H1 (cell line): ENCODE results near the gene ENTPD8. TPM values are rescaled to one million over a fixed set of nuclear protein-coding genes. Genes with fewer than 3 reads are reported as not detected.
A peak's percentile ranks its signal among the peaks of the same experiment; 100 is the strongest.

Source experiments
- CTCF ChIA-PET: fragments of 300-600 bp; sonication (Branson Sonifier 250); formaldehyde crosslinking; loops from one replicate; lab custom pipeline; 2021; ENCODE audit not compliant: partially characterized antibody; lab: Charles Lee
- POLR2A ChIA-PET: fragments of 300-600 bp; sonication (Branson Sonifier 250); formaldehyde crosslinking; loops from one replicate; lab custom pipeline; 2021; ENCODE audit warnings: inconsistent platforms; ENCODE audit not compliant: partially characterized antibody; lab: Charles Lee
- DNase-seq, 2 experiments: peaks; one replicate each; pipeline versions ENCODE4 v3.0.0 to v3.0.0-alpha.2; 2010 to 2022; ENCODE audit warnings: low spot score in 2 of 2, low read depth in 1 of 2, mixed read lengths in 1 of 2
- FAIRE-seq: peaks from 2 replicates; lab custom pipeline; 2011; peaks lifted over from hg19 to GRCh38; lab: Jason Lieb, UNC
- H2AFZ ChIP-seq: 2 replicates; pipeline ENCODE4 v1.8.1; 2012; ENCODE audit warnings: low read length, inconsistent platforms
- H2AK5ac ChIP-seq: 2 replicates; pipeline ENCODE4 v1.6.1; 2013; ENCODE audit warnings: low read depth, low read length
- H2BK120ac ChIP-seq: replicated peaks from 2 replicates; pipeline ENCODE3; 2013; ENCODE audit warnings: low read depth, low read length, inconsistent platforms
- H2BK12ac ChIP-seq: 2 replicates; pipeline ENCODE4 v1.6.1; 2013; ENCODE audit warnings: low read depth, low read length
- H2BK15ac ChIP-seq: 2 replicates; pipeline ENCODE4 v1.6.1; 2013; ENCODE audit warnings: low read length
- H2BK20ac ChIP-seq: 2 replicates; pipeline ENCODE4 v1.6.1; 2013; ENCODE audit warnings: low read length
- H2BK5ac ChIP-seq: 2 replicates; pipeline ENCODE4 v1.6.1; 2013; ENCODE audit warnings: low read depth, low read length
- H3K14ac ChIP-seq: 2 replicates; pipeline ENCODE4 v1.6.1; 2013; ENCODE audit warnings: inconsistent platforms; ENCODE audit not compliant: insufficient read length
- H3K18ac ChIP-seq: 2 replicates; pipeline ENCODE4 v1.6.1; 2013; ENCODE audit warnings: low read length; ENCODE audit errors: extremely low read depth
- H3K23ac ChIP-seq: 2 replicates; pipeline ENCODE4 v1.6.1; 2013; ENCODE audit warnings: inconsistent platforms; ENCODE audit not compliant: insufficient read length
- H3K23me2 ChIP-seq: 2 replicates; pipeline ENCODE4 v1.6.1; 2013; ENCODE audit warnings: low read depth, low read length
- H3K27ac ChIP-seq: 2 replicates; pipeline ENCODE4 v1.6.1; 2011; ENCODE audit warnings: low read depth, low read length, inconsistent platforms
- H3K27me3 ChIP-seq, 4 experiments: replicated peaks in 1 of 4; 1 replicate in 1 of 4; 2 replicates in 3 of 4; pipeline versions ENCODE4 v1.6.1 to v1.8.1; 2011 to 2013; ENCODE audit warnings: low read length in 3 of 4, mild to moderate bottlenecking in 3 of 4, inconsistent platforms in 2 of 4, mixed read lengths in 2 of 4, moderate library complexity in 1 of 4; ENCODE audit not compliant: control insufficient read depth in 3 of 4, insufficient read depth in 3 of 4; ENCODE audit errors: extremely low read depth in 1 of 4
- H3K36me3 ChIP-seq, 4 experiments: 2 replicates each; pipeline versions ENCODE4 v1.6.1 to v1.8.1; 2011 to 2013; ENCODE audit warnings: mild to moderate bottlenecking in 4 of 4, low read length in 3 of 4, moderate library complexity in 2 of 4, control low read depth in 1 of 4, inconsistent platforms in 1 of 4; ENCODE audit not compliant: insufficient read depth in 4 of 4, control insufficient read depth in 2 of 4
- H3K4ac ChIP-seq: replicated peaks from 2 replicates; pipeline ENCODE3; 2013; ENCODE audit warnings: low read length, low read depth, mixed read lengths, inconsistent platforms; ENCODE audit not compliant: insufficient read length
- H3K4me1 ChIP-seq, 4 experiments: replicated peaks in 1 of 4; 1 replicate in 1 of 4; 2 replicates in 3 of 4; pipeline versions ENCODE4 v1.6.1 to v1.8.1; 2011 to 2013; ENCODE audit warnings: low read length in 3 of 4, inconsistent platforms in 2 of 4, mixed read lengths in 1 of 4; ENCODE audit not compliant: insufficient read depth in 4 of 4, control insufficient read depth in 3 of 4
- H3K4me2 ChIP-seq, 2 experiments: 2 replicates each; pipeline versions ENCODE4 v1.6.1 to v1.8.1; 2011 to 2013; ENCODE audit warnings: low read depth in 2 of 2, low read length in 2 of 2, control low read depth in 1 of 2, inconsistent platforms in 1 of 2, mild to moderate bottlenecking in 1 of 2; ENCODE audit not compliant: insufficient read depth in 1 of 2
- H3K4me3 ChIP-seq, 4 experiments: fragments of 200-600, 300-600 bp in 1 of 4; sonication (generic), shearing (Covaris generic), sonication (Bioruptor Twin) in 1 of 4; 2 replicates each; pipeline versions ENCODE4 v1.5.1 to v1.8.1; 2011 to 2016; ENCODE audit warnings: low read length in 4 of 4, low read depth in 3 of 4, control low read depth in 2 of 4, inconsistent platforms in 2 of 4, mild to moderate bottlenecking in 2 of 4, mixed read lengths in 1 of 4, moderate library complexity in 1 of 4; ENCODE audit not compliant: insufficient read depth in 2 of 4; ENCODE audit errors: extremely low read depth in 1 of 4
- H3K56ac ChIP-seq: replicated peaks from 2 replicates; pipeline ENCODE3; 2013; ENCODE audit warnings: low read depth, mild to moderate bottlenecking, mixed read lengths, low read length, inconsistent platforms; ENCODE audit not compliant: insufficient read length
- H3K79me1 ChIP-seq: 2 replicates; pipeline ENCODE4 v1.6.1; 2013; ENCODE audit warnings: low read depth, low read length, control low read depth
- H3K79me2 ChIP-seq, 2 experiments: 2 replicates each; pipeline versions ENCODE4 v1.6.1 to v1.8.1; 2012 to 2013; ENCODE audit warnings: low read length in 2 of 2, mild to moderate bottlenecking in 2 of 2, inconsistent platforms in 1 of 2; ENCODE audit not compliant: insufficient read depth in 2 of 2, control insufficient read depth in 1 of 2
- H3K9ac ChIP-seq, 4 experiments: replicated peaks in 1 of 4; 1 replicate in 1 of 4; 2 replicates in 3 of 4; pipeline versions ENCODE4 v1.6.1 to v1.8.1; 2011 to 2013; ENCODE audit warnings: low read depth in 3 of 4, low read length in 3 of 4, control low read depth in 2 of 4, mild to moderate bottlenecking in 2 of 4, moderate library complexity in 2 of 4, inconsistent platforms in 1 of 4; ENCODE audit errors: extremely low read depth in 1 of 4
- H3K9me3 ChIP-seq, 2 experiments: 2 replicates each; pipeline versions ENCODE4 v1.6.1 to v1.8.1; 2012 to 2013; ENCODE audit warnings: mild to moderate bottlenecking in 2 of 2, moderate library complexity in 2 of 2, control low read depth in 1 of 2, inconsistent platforms in 1 of 2, low read depth in 1 of 2, low read length in 1 of 2, mixed read lengths in 1 of 2; ENCODE audit not compliant: insufficient read depth in 2 of 2
- H4K20me1 ChIP-seq, 2 experiments: replicated peaks in 1 of 2; 2 replicates each; pipeline versions ENCODE3 to v1.8.1; 2011 to 2013; ENCODE audit warnings: inconsistent platforms in 2 of 2, low read length in 2 of 2, mild to moderate bottlenecking in 1 of 2; ENCODE audit not compliant: insufficient read depth in 2 of 2, control insufficient read depth in 1 of 2
- H4K5ac ChIP-seq: 2 replicates; pipeline ENCODE4 v1.6.1; 2013; ENCODE audit warnings: low read length, low read depth, mixed read lengths, inconsistent platforms; ENCODE audit not compliant: insufficient read length
- H4K8ac ChIP-seq: 2 replicates; pipeline ENCODE4 v1.8.0; 2013; ENCODE audit warnings: mild to moderate bottlenecking, moderate library complexity, low read length, inconsistent platforms; ENCODE audit not compliant: insufficient read depth; ENCODE audit errors: extremely low read depth
- H4K91ac ChIP-seq: replicated peaks from 2 replicates; pipeline ENCODE3; 2013; ENCODE audit warnings: low read length, mixed read lengths, inconsistent platforms; ENCODE audit not compliant: insufficient read length
- CEBPB ChIP-seq: IDR thresholded peaks from 2 replicates; pipeline ENCODE4 v1.6.1; 2012; ENCODE audit warnings: low read depth, low read length
- WGBS, 2 experiments: shearing (Covaris generic) in 1 of 2; methylation state at CpG; one replicate each; pipeline versions ENCODE4 v1.1.6 to v1.1.7; 2013 to 2015; ENCODE audit warnings: low lambda C conversion rate in 2 of 2, mixed read lengths in 2 of 2, inconsistent platforms in 1 of 2, low coverage in 1 of 2, missing lambda C conversion rate in 1 of 2; ENCODE audit not compliant: insufficient replicate concordance in 2 of 2, insufficient coverage in 1 of 2, insufficient read length in 1 of 2; ENCODE audit errors: extremely low coverage in 1 of 2, missing lambda C conversion rate in 1 of 2; 5-methylcytosine and 5-hydroxymethylcytosine counted together
- polyA plus RNA-seq, 7 experiments: library from polyadenylated mRNA; depleted of rRNA in 3 of 7; stranded (reverse) in 5 of 7; unstranded in 2 of 7; fragments of >200 nt in 5 of 7; fragments of 200-250 nt in 2 of 7; gene quantifications; 1 replicate in 5 of 7; 2 replicates in 1 of 7; 4 replicates in 1 of 7; pipeline versions ENCODE4 v1.2.1 to v1.2.3, GENCODE V29; 2011 to 2013; ENCODE audit warnings: missing spikeins in 2 of 7, mixed read lengths in 2 of 7
- total RNA-seq: library from RNA; stranded (reverse); fragmentation: NEBNext Ultra II Directional; extraction: Animal tissue kit (Norgen Biotek cat#: 25700); gene quantifications from 2 replicates; pipeline ENCODE4 v1.2.1, GENCODE V29; 2021

ENTPD8 gene
- total and polyA plus RNA-seq, 2 of the 8 experiments (the other 6 are each of a cell fraction or from before 2014, with no cell fraction given): 0.48 to 0.51 TPM

- H2BK20ac ChIP-seq: no peak overlapping the region
- no peak overlapping the region for H3K23ac ChIP-seq
- 90% methylated on average over 16 of the region's 18 CpGs; no CpG with 5 or more reads in 1 of the 2 experiments for WGBS, 2 experiments
- H3K4me2 ChIP-seq: no peak overlapping the region
- H3K36me3 ChIP-seq: no peaks in the 10 kb centered on the region
- no peak overlapping the region for H2AFZ ChIP-seq
- H2BK5ac ChIP-seq: no peak overlapping the region
- ChIA-PET CTCF (no interaction called here), POLR2A (no interaction called here)
- H2AK5ac ChIP-seq: no peak overlapping the region
- DNase-seq: no peak
- H3K79me2 ChIP-seq: peaks cover 0 to 5% of the 10 kb centered on the region in 2 experiments; a peak in 1 of 4 replicates
- no peak overlapping the region for H2BK15ac ChIP-seq
- no peak overlapping the region for H3K4ac ChIP-seq
- no peak overlapping the region for H4K5ac ChIP-seq
- no peak overlapping the region for H3K14ac ChIP-seq
- H3K9me3 ChIP-seq: no peaks in the 10 kb centered on the region
- no peak overlapping the region for H2BK120ac ChIP-seq
- no peak overlapping the region for H4K8ac ChIP-seq
- H4K20me1 ChIP-seq: peaks cover 0 to 1% of the 10 kb centered on the region in 2 experiments
- peak overlapping the region; percentile 27; the same call in 1 of the 2 replicates for H2BK12ac ChIP-seq
- H3K27ac ChIP-seq: no peak overlapping the region
- no peak overlapping the region for H3K56ac ChIP-seq
- H3K27me3 ChIP-seq: peaks cover 0 to 13% (median 2%) of the 10 kb centered on the region in 4 experiments; a peak in 4 of 7 replicates
- H3K23me2 ChIP-seq: peaks cover 9% of the 10 kb centered on the region; the same call in 1 of the 2 replicates
- peaks cover 0 to 3% (median under 1%) of the 10 kb centered on the region in 4 experiments; a peak in 3 of 7 replicates for H3K4me1 ChIP-seq
- no peak overlapping the region for H3K9ac ChIP-seq
- H3K18ac ChIP-seq: no peak overlapping the region
- no peaks in the 10 kb centered on the region for H3K79me1 ChIP-seq
- FAIRE-seq: no peak
- no peak for TF ChIP-seq CEBPB
- TF ChIP-seq, all 59 proteins: peak for 0
- H3K4me3 ChIP-seq: no peak overlapping the region
- no peak overlapping the region for H4K91ac ChIP-seq
Observed at GRCh38 chr9:137426018-137426681, 15.0 kb downstream of the ENTPD8 start.
